ENCODE data around the gene NSMCE4A. TPM values are rescaled to one million over a fixed set of nuclear protein-coding genes. Genes with fewer than 3 reads are reported as not detected.

NSMCE4A gene
- total and polyA plus RNA-seq, 2 experiments from 2014 or later, result 76.4 to 82.5 TPM

- Histone ChIP-seq H3K4me1 (ENCODE audit: low read depth) (no peaks in the 10 kb centered on the region), H3K27ac (no peak overlapping the region), H3K36me3 (no peaks in the 10 kb centered on the region), H3K9me3 (ENCODE audit: low read depth) (no peaks in the 10 kb centered on the region), H3K4me3 (no peak overlapping the region), H3K27me3 (no peaks in the 10 kb centered on the region)
- TF ChIP-seq CTCF (IDR thresholded peaks at IDR 0.05; ENCODE audit: low read depth, low read length), result no peak
- DNase-seq (ENCODE audit: low read depth in 1 of 2, low spot score in 1 of 2), result no peak
These were observed 37.7 kb upstream of the NSMCE4A start for GRCh38 chr10:122012731-122013130.

- H3K36me3 ChIP-seq, result no peaks in the 10 kb centered on the region
- H3K27me3 ChIP-seq, result no peaks in the 10 kb centered on the region
- H3K9me3 ChIP-seq (ENCODE audit: low read depth), result no peaks in the 10 kb centered on the region
- H3K4me1 ChIP-seq (ENCODE audit: low read depth), result no peaks in the 10 kb centered on the region
- no peak for TF ChIP-seq CTCF (IDR thresholded peaks at IDR 0.05; ENCODE audit: low read depth, low read length)
- DNase-seq (ENCODE audit: low read depth in 1 of 2, low spot score in 1 of 2), result peak in 1 of 2 donors; percentile 71
- H3K27ac ChIP-seq, result no peak overlapping the region
- no peak overlapping the region for H3K4me3 ChIP-seq
These were observed 35.5 kb upstream of the NSMCE4A start for GRCh38 chr10:122010405-122011050.

- DNase-seq (ENCODE audit: low read depth in 1 of 2, low spot score in 1 of 2), result no peak
- no peaks in the 10 kb centered on the region for H3K9me3 ChIP-seq (ENCODE audit: low read depth)
- no peak for TF ChIP-seq CTCF (IDR thresholded peaks at IDR 0.05; ENCODE audit: low read depth, low read length)
- no peak overlapping the region for H3K4me3 ChIP-seq
- H3K27me3 ChIP-seq, result no peaks in the 10 kb centered on the region
- H3K4me1 ChIP-seq (ENCODE audit: low read depth), result no peaks in the 10 kb centered on the region
- H3K27ac ChIP-seq, result no peak overlapping the region
- no peaks in the 10 kb centered on the region for H3K36me3 ChIP-seq
These were observed 32.4 kb upstream of the NSMCE4A start for GRCh38 chr10:122007415-122007814.

- no peak for TF ChIP-seq CTCF (IDR thresholded peaks at IDR 0.05; ENCODE audit: low read depth, low read length)
- no peak for DNase-seq (ENCODE audit: low read depth in 1 of 2, low spot score in 1 of 2)
These were observed 26.7 kb upstream of the NSMCE4A start for GRCh38 chr10:122001698-122002097.

GRCh38 chr10:121999301-121999700, 24.3 kb upstream of the NSMCE4A start:
- TF ChIP-seq CTCF (IDR thresholded peaks at IDR 0.05; ENCODE audit: low read depth, low read length), result no peak
- H3K4me3 ChIP-seq, result no peak overlapping the region
- no peaks in the 10 kb centered on the region for H3K9me3 ChIP-seq (ENCODE audit: low read depth)
- H3K36me3 ChIP-seq, result no peaks in the 10 kb centered on the region
- peaks cover 14% of the 10 kb centered on the region for H3K4me1 ChIP-seq (ENCODE audit: low read depth)
- DNase-seq (ENCODE audit: low read depth in 1 of 2, low spot score in 1 of 2), result no peak
- H3K27me3 ChIP-seq, result no peaks in the 10 kb centered on the region
- no peak overlapping the region for H3K27ac ChIP-seq

More at GRCh38 chr10:122001698-122002097, 26.7 kb upstream of the NSMCE4A start:
- no peaks in the 10 kb centered on the region for H3K9me3 ChIP-seq (ENCODE audit: low read depth)
- H3K4me1 ChIP-seq (ENCODE audit: low read depth), result peaks cover 4% of the 10 kb centered on the region
- no peaks in the 10 kb centered on the region for H3K27me3 ChIP-seq
- H3K36me3 ChIP-seq, result no peaks in the 10 kb centered on the region
- H3K4me3 ChIP-seq, result no peak overlapping the region
- H3K27ac ChIP-seq, result no peak overlapping the region

Measured in cardiac muscle cell (in vitro differentiated cells and primary cell).